LNCAP (cell line): ENCODE results near the gene DDB1.

ENCODE experiments used
- CTCF ChIP-seq: fragments of 450-650 bp; IDR thresholded peaks from 2 replicates; pipeline ENCODE4 v1.5.1; 2017; ENCODE audit warnings: mild to moderate bottlenecking

DDB1 gene

GRCh38 chr11:61297341-61297740 is 35.6 kb downstream of the DDB1 start:
- TF ChIP-seq CTCF: no peak

- no peak for TF ChIP-seq CTCF
These were observed 37.3 kb downstream of the DDB1 start for GRCh38 chr11:61295596-61295926.

GRCh38 chr11:61294717-61295595 is 37.9 kb downstream of the DDB1 start, which contains the start of gene VWCE:
TSS of gene VWCE (minus strand) at chr11:61295316. CDS start at chr11:61295037, 279 bp downstream.
- TF ChIP-seq CTCF: 0 out of 2 replicates have a peak, but pooled peaks have one; percentile 31

- no peak for TF ChIP-seq CTCF
These were observed 38.8 kb downstream of the DDB1 start for GRCh38 chr11:61293867-61294716.

- TF ChIP-seq CTCF: no peak
These were observed 40.5 kb downstream of the DDB1 start for GRCh38 chr11:61292356-61292755.

- no peak; the same call in 1 of the 2 replicates for TF ChIP-seq CTCF
These were observed 41.8 kb downstream of the DDB1 start for GRCh38 chr11:61290905-61291690.

- TF ChIP-seq CTCF: no peak
These were observed 45.4 kb downstream of the DDB1 start for GRCh38 chr11:61287338-61287977.
